ENCODE results near the gene TMEM131. TPM values are rescaled to one million over a fixed set of nuclear protein-coding genes. Genes with fewer than 3 reads are reported as not detected.
A peak's percentile ranks its signal among the peaks of the same experiment; 100 is the strongest.
"Not testable (repeated sequence)": the region's sequence is repeated elsewhere in the genome, so short reads cannot be mapped to it uniquely, and the experiment has no call there.

The TMEM131 gene, protein sequence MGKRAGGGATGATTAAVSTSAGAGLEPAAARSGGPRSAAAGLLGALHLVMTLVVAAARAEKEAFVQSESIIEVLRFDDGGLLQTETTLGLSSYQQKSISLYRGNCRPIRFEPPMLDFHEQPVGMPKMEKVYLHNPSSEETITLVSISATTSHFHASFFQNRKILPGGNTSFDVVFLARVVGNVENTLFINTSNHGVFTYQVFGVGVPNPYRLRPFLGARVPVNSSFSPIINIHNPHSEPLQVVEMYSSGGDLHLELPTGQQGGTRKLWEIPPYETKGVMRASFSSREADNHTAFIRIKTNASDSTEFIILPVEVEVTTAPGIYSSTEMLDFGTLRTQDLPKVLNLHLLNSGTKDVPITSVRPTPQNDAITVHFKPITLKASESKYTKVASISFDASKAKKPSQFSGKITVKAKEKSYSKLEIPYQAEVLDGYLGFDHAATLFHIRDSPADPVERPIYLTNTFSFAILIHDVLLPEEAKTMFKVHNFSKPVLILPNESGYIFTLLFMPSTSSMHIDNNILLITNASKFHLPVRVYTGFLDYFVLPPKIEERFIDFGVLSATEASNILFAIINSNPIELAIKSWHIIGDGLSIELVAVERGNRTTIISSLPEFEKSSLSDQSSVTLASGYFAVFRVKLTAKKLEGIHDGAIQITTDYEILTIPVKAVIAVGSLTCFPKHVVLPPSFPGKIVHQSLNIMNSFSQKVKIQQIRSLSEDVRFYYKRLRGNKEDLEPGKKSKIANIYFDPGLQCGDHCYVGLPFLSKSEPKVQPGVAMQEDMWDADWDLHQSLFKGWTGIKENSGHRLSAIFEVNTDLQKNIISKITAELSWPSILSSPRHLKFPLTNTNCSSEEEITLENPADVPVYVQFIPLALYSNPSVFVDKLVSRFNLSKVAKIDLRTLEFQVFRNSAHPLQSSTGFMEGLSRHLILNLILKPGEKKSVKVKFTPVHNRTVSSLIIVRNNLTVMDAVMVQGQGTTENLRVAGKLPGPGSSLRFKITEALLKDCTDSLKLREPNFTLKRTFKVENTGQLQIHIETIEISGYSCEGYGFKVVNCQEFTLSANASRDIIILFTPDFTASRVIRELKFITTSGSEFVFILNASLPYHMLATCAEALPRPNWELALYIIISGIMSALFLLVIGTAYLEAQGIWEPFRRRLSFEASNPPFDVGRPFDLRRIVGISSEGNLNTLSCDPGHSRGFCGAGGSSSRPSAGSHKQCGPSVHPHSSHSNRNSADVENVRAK (N-terminal part only)
- 11.4 TPM for total RNA-seq
- polyA plus RNA-seq: 15.6 TPM
- long read RNA-seq, donor 1: 0 reads
- long read RNA-seq, donor 2, full-length matches to known transcripts: 4 of 13 reads
- long read RNA-seq, donor 2, partial matches to known transcripts: 9 of 13 reads
- long read RNA-seq, donor 2, other reads (novel, unspliced or antisense): 0 of 13 reads
- long read RNA-seq, donor 3, full-length matches to known transcripts: 1 of 8 reads
- long read RNA-seq, donor 3, partial matches to known transcripts: 7 of 8 reads
- long read RNA-seq, donor 3, other reads (novel, unspliced or antisense): 0 of 8 reads
- long read RNA-seq, donor 4, full-length matches to known transcripts: 2 of 2 reads
- long read RNA-seq, donor 4, partial matches to known transcripts: 0 of 2 reads
- long read RNA-seq, donor 4, other reads (novel, unspliced or antisense): 0 of 2 reads
- long read RNA-seq, donor 5, full-length matches to known transcripts: 4 of 4 reads
- long read RNA-seq, donor 5, partial matches to known transcripts: 0 of 4 reads
- long read RNA-seq, donor 5, other reads (novel, unspliced or antisense): 0 of 4 reads
- long read RNA-seq, donor 6, full-length matches to known transcripts: 3 of 3 reads
- long read RNA-seq, donor 6, partial matches to known transcripts: 0 of 3 reads
- long read RNA-seq, donor 6, other reads (novel, unspliced or antisense): 0 of 3 reads
- long read RNA-seq, donor 7, full-length matches to known transcripts: 1 of 1 reads
- long read RNA-seq, donor 7, partial matches to known transcripts: 0 of 1 reads
- long read RNA-seq, donor 7, other reads (novel, unspliced or antisense): 0 of 1 reads
- long read RNA-seq, donor 8, partial matches to known transcripts: 5 of 5 reads
- long read RNA-seq, donor 8, other reads (novel, unspliced or antisense): 0 of 5 reads
- long read RNA-seq, donor 9: 0 reads
- long read RNA-seq, donor 10: 0 reads

DNA sequence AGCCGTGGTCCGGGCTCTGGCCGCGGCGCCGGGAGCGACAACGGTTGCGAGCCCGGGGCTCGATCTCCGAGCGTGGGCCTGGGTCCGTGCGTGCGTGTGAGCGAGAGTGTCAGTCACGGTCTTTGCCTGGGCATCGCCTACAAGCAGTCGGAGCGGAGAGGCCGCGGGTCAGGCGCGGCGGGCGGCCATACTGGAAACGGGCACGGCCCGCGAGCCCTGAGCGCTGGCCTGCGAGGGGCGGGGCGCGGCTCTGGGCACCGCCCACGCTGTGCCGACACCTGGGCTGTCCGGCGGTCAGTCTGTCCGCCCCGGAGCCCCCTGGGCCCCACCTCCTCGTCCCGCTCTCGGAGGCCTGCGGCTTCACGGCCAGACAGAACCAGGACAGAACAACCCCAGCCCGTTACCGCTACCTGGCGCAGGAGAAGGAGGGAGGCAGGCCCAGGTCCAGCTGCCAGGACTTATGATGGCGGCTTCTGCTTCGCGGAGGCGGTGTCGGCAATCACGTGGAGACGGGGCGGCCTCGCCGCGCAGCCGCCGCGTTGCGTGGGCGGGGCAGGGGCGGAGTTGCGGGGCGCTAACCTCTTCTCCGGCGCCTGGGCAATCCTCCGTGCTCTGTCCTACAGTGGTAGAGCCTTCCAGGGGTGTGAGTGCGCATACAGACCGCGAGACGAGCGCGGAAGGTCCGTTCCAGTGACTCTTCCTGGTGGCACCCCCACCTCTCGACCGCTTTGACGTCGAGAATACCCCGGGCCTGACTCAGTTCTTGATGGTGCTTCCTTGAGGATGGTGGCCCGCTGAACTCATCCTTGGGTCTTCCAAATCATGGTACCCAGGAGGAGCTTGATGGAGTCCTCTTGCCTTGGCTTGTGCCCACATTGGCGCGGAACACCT, at the start of gene TMEM131:
TSS of gene TMEM131 (minus strand) at position 215 of the 891 bp plus-strand sequence. CDS start 286 bp downstream, outside the sequence.
- peaks cover 7 to 11% of the 10 kb centered on the region in 2 donors for H3K4me1 ChIP-seq (ENCODE audit: control insufficient read depth in 2 of 2, insufficient read depth in 2 of 2, low read length in 2 of 2)
- peak; percentile 82 to 96 (median 92) for DNase-seq (ENCODE audit: low read depth in 6 of 9, low spot score in 9 of 9)
- H3K36me3 ChIP-seq (ENCODE audit: control insufficient read depth in 2 of 2, insufficient read depth in 2 of 2, low read length in 1 of 2): no peaks in the 10 kb centered on the region
- no peaks in the 10 kb centered on the region for H3K9me3 ChIP-seq (ENCODE audit: control insufficient read depth in 2 of 2, insufficient read depth in 1 of 2, low read length in 1 of 2)
- under 1% methylated on average over 88 of the region's 88 CpGs for WGBS
- H3K4me3 ChIP-seq (ENCODE audit: low read length in 2 of 2): peak within 1 kb of the TSS; percentile 63 to 89
- no peaks in the 10 kb centered on the region for H3K27me3 ChIP-seq (ENCODE audit: control insufficient read depth in 2 of 2, insufficient read depth in 1 of 2, low read length in 1 of 2)
- H3K27ac ChIP-seq (ENCODE audit: low read depth in 1 of 2, low read length in 1 of 2): peak within 1 kb of the TSS; percentile 87 to 97

DNA sequence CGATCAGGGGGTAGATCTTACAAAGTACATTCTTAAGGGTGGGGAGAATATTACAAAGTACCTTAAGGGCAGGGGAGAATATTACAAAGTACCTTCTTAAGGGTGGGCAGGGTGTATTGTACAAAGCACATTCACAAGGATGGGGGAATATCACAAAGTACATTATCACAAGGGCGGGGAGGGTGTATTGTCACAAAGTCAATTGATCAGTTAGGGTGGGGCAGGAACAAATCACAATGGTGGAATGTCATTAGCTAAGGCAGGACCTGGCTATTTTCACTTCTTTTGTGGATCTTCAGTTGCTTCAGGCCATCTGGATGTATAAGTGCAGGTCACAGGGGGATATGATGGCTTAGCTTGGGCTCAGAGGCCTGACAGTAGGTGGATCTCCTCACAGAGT, 49.0 kb upstream of the TMEM131 start:
- not testable (repeated sequence) for H3K27ac ChIP-seq (ENCODE audit: low read depth in 1 of 2, low read length in 1 of 2); H3K4me3 ChIP-seq (ENCODE audit: low read length in 2 of 2); H3K36me3 ChIP-seq (ENCODE audit: control insufficient read depth in 2 of 2, insufficient read depth in 2 of 2, low read length in 1 of 2); DNase-seq (ENCODE audit: low read depth in 6 of 9, low spot score in 9 of 9); H3K9me3 ChIP-seq (ENCODE audit: control insufficient read depth in 2 of 2, insufficient read depth in 1 of 2, low read length in 1 of 2); H3K4me1 ChIP-seq (ENCODE audit: control insufficient read depth in 2 of 2, insufficient read depth in 2 of 2, low read length in 2 of 2); H3K27me3 ChIP-seq (ENCODE audit: control insufficient read depth in 2 of 2, insufficient read depth in 1 of 2, low read length in 1 of 2)
- 98% methylated on average over 2 of the region's 2 CpGs for WGBS

DNA sequence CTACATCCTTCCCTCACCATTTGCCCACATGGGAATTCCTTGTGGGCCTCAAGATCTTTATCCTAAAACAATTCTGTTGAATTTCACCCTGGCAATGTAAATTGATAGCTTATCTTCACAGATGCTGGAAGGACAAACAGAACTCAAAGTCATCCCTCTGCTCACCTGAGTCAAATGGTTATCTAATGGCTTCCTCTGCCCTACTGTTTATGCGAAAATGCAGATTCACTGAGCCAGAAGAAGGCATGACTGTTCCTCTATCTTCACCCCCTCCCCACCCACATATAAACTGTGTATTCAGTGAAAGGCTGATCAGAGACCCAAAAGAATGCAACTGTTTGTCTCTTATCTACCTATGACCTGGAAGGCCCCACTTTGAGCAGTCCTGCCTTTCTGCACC, 47.4 kb upstream of the TMEM131 start:
- H3K9me3 ChIP-seq (ENCODE audit: control insufficient read depth in 2 of 2, insufficient read depth in 1 of 2, low read length in 1 of 2): no peaks in the 10 kb centered on the region
- H3K27ac ChIP-seq (ENCODE audit: low read depth in 1 of 2, low read length in 1 of 2): no peak overlapping the region
- no peak for DNase-seq (ENCODE audit: low read depth in 6 of 9, low spot score in 9 of 9)
- WGBS: 97% methylated on average over 1 of the region's 1 CpG
- no peaks in the 10 kb centered on the region for H3K36me3 ChIP-seq (ENCODE audit: control insufficient read depth in 2 of 2, insufficient read depth in 2 of 2, low read length in 1 of 2)
- no peaks in the 10 kb centered on the region for H3K27me3 ChIP-seq (ENCODE audit: control insufficient read depth in 2 of 2, insufficient read depth in 1 of 2, low read length in 1 of 2)
- H3K4me3 ChIP-seq (ENCODE audit: low read length in 2 of 2): no peak overlapping the region
- no peaks in the 10 kb centered on the region for H3K4me1 ChIP-seq (ENCODE audit: control insufficient read depth in 2 of 2, insufficient read depth in 2 of 2, low read length in 2 of 2)

DNA sequence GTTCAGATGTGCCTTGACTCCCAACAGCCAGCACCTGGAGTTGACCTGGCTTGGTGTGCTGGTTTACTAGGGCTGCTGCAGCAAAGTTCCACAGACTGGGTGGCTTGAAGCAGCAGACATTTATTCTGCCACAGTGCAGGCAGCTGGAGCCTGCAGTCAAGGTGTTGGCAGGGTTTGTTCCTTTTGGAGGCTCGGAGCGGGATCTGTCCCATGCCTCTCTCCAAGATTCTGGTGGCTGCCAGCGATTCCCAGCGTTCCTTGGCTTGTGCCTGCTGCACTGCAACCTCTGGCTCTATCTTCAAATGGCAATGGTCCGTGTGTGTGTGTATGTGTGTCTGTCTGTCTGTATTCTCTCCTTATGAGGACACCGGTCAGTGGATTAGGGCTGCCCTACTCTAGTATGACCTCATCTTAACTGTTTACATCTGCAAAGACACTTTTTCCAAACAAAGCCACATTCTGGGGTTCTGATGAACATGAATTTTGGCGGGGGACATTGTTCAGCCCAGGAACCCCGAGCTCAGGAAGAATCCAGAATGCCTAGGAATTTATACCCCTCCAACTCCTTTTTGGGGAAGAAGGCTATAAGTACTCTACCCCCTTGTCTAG, 44.7 kb upstream of the TMEM131 start:
- Histone ChIP-seq H3K27me3 (ENCODE audit: control insufficient read depth in 2 of 2, insufficient read depth in 1 of 2, low read length in 1 of 2) (no peaks in the 10 kb centered on the region), H3K9me3 (ENCODE audit: control insufficient read depth in 2 of 2, insufficient read depth in 1 of 2, low read length in 1 of 2) (no peaks in the 10 kb centered on the region), H3K27ac (ENCODE audit: low read depth in 1 of 2, low read length in 1 of 2) (no peak overlapping the region), H3K4me3 (ENCODE audit: low read length in 2 of 2) (no peak overlapping the region), H3K4me1 (ENCODE audit: control insufficient read depth in 2 of 2, insufficient read depth in 2 of 2, low read length in 2 of 2) (no peaks in the 10 kb centered on the region), H3K36me3 (ENCODE audit: control insufficient read depth in 2 of 2, insufficient read depth in 2 of 2, low read length in 1 of 2) (no peaks in the 10 kb centered on the region)
- 97% methylated on average over 8 of the region's 8 CpGs for WGBS
- no peak for DNase-seq (ENCODE audit: low read depth in 6 of 9, low spot score in 9 of 9)

DNA sequence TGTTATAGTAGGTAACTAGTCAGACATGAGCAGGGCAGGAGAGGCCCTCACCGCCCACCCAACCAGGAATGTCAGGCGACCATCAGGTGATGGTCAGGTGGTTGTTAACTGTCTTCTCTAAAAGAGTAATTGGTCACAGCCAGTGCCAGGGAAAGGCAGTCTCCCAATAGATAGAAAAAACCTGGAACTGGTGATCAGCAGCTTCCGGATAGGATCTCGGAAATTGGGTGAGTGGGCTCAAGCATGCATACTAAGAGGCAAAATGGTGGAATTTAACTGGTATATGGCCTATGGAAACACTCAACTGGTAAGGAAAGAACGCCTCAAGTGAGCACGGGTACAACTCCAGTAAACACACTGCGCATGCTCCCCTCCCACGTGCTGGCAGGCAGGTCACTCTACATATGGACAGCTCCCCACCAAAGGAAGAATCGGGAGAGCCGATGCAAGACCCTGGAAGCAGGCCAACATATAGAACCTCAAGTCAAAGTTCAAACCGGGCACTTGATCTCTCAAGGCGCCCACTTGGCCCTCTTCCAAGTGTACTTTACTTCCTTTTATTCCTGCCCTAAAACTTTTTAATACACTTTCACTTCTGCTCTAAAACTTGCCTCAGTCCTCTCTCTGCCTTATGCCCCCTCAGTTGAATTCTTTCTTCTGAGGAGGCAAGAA, 43.5 kb upstream of the TMEM131 start:
- Histone ChIP-seq H3K9me3 (ENCODE audit: control insufficient read depth in 2 of 2, insufficient read depth in 1 of 2, low read length in 1 of 2) (no peaks in the 10 kb centered on the region), H3K27me3 (ENCODE audit: control insufficient read depth in 2 of 2, insufficient read depth in 1 of 2, low read length in 1 of 2) (peaks cover 0 to 4% of the 10 kb centered on the region in 2 donors), H3K36me3 (ENCODE audit: control insufficient read depth in 2 of 2, insufficient read depth in 2 of 2, low read length in 1 of 2) (no peaks in the 10 kb centered on the region), H3K4me1 (ENCODE audit: control insufficient read depth in 2 of 2, insufficient read depth in 2 of 2, low read length in 2 of 2) (no peaks in the 10 kb centered on the region), H3K27ac (ENCODE audit: low read depth in 1 of 2, low read length in 1 of 2) (no peak overlapping the region), H3K4me3 (ENCODE audit: low read length in 2 of 2) (no peak overlapping the region)
- 84% methylated on average over 12 of the region's 12 CpGs for WGBS
- DNase-seq (ENCODE audit: low read depth in 6 of 9, low spot score in 9 of 9): no peak

DNA sequence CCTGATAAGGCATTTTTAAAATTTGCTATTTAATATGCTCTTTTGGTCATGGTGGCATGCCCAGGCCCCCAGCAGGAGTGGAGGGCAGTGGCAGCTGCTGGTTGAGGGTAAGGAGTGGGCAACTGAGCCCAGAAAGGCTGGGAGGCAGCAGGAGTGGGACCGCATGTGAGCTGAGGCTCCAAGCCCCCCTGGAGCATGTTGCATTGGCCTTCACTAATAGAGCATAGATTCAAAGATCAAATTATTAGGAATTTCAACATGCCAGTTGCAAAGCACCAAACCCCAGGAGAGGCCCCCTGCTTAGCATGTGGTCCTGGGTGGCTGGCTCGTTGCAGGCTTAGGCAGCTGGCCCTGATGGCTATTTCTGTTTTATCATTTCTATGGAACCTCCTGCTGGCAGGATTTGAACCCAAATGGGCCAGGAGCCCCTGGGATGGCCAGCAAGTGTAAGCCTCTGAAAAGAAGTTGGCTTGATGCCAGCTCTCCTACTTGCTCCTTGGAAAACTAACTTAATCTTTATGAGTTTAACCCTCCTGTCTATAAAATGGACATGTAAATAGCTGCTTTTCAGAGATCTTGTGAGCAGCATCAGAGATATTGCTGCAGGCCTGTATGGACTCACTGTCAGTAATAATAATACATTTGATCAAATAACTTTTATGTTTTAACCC, 42.1 kb upstream of the TMEM131 start:
- DNase-seq (ENCODE audit: low read depth in 6 of 9, low spot score in 9 of 9): no peak
- Histone ChIP-seq H3K36me3 (ENCODE audit: control insufficient read depth in 2 of 2, insufficient read depth in 2 of 2, low read length in 1 of 2) (no peaks in the 10 kb centered on the region), H3K4me1 (ENCODE audit: control insufficient read depth in 2 of 2, insufficient read depth in 2 of 2, low read length in 2 of 2) (no peaks in the 10 kb centered on the region), H3K27me3 (ENCODE audit: control insufficient read depth in 2 of 2, insufficient read depth in 1 of 2, low read length in 1 of 2) (peaks cover 0 to 4% of the 10 kb centered on the region in 2 donors), H3K4me3 (ENCODE audit: low read length in 2 of 2) (no peak overlapping the region), H3K27ac (ENCODE audit: low read depth in 1 of 2, low read length in 1 of 2) (no peak overlapping the region), H3K9me3 (ENCODE audit: control insufficient read depth in 2 of 2, insufficient read depth in 1 of 2, low read length in 1 of 2) (no peaks in the 10 kb centered on the region)
- 96% methylated on average over 2 of the region's 2 CpGs for WGBS

Measured in thymus (tissue), 14 donors.